ENCODE data around the gene LRP1. TPM values are rescaled to one million over a fixed set of nuclear protein-coding genes. Genes with fewer than 3 reads are reported as not detected.

LRP1 gene
- total and polyA plus RNA-seq, 8 donors: 108 to 325 (median 138) TPM

DNA sequence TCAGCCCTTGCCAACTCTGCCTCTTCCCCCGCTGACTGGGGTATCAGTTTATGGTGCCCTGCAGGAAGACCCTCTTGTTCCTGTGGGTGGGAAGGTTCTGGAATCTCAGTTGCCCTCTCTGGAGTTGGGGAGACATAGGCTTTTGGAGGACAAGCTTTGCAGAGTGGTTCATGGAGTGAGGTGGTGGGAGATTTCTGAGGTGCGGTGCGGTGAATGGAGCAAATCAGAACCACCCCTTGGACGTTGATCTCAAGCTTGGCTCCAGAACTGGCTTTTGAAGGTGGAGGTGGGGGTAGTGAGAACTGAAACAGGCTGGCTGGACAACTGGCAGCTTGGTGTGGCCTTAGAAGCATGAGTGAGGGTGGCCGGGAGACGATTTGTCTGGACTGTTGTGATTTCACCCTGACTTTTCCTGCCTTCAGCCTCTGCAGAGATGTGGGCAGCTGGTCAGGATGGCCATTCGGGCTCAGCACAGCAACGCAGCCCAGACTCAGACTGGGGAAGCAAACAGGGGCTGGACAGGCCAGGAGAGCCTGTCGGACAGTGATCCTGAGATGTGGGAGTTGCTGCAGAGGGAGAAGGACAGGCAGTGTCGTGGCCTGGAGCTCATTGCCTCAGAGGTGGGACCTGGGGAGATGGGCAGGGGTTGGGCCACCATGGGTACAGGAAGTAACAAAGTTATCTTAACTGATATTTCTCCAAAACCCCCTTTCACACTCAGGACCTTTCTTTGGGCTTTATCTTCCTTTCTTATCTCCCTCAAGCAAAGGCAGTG, 102.3 kb downstream of the LRP1 start:
- peak overlapping the region; percentile 56 to 72 for H3K4me3 ChIP-seq
- H3K9me3 ChIP-seq: no peaks in the 10 kb centered on the region
- intact Hi-C loops (cut with DNase I): no loop called here
- peaks cover 16 to 29% of the 10 kb centered on the region in 2 donors for H3K27me3 ChIP-seq
- peaks cover 0 to 43% of the 10 kb centered on the region in 2 donors for H3K36me3 ChIP-seq
- H3K27ac ChIP-seq: peak overlapping the region in 1 of 2 donors; percentile 82
- H3K4me1 ChIP-seq: peaks cover 0 to 53% of the 10 kb centered on the region in 2 donors
- peak in 1 of 4 donors; percentile 65 for DNase-seq
- TF ChIP-seq, protein P1, sequence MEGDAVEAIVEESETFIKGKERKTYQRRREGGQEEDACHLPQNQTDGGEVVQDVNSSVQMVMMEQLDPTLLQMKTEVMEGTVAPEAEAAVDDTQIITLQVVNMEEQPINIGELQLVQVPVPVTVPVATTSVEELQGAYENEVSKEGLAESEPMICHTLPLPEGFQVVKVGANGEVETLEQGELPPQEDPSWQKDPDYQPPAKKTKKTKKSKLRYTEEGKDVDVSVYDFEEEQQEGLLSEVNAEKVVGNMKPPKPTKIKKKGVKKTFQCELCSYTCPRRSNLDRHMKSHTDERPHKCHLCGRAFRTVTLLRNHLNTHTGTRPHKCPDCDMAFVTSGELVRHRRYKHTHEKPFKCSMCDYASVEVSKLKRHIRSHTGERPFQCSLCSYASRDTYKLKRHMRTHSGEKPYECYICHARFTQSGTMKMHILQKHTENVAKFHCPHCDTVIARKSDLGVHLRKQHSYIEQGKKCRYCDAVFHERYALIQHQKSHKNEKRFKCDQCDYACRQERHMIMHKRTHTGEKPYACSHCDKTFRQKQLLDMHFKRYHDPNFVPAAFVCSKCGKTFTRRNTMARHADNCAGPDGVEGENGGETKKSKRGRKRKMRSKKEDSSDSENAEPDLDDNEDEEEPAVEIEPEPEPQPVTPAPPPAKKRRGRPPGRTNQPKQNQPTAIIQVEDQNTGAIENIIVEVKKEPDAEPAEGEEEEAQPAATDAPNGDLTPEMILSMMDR (IDR thresholded peaks at IDR 0.05): no peak
- no peak for ATAC-seq

DNA sequence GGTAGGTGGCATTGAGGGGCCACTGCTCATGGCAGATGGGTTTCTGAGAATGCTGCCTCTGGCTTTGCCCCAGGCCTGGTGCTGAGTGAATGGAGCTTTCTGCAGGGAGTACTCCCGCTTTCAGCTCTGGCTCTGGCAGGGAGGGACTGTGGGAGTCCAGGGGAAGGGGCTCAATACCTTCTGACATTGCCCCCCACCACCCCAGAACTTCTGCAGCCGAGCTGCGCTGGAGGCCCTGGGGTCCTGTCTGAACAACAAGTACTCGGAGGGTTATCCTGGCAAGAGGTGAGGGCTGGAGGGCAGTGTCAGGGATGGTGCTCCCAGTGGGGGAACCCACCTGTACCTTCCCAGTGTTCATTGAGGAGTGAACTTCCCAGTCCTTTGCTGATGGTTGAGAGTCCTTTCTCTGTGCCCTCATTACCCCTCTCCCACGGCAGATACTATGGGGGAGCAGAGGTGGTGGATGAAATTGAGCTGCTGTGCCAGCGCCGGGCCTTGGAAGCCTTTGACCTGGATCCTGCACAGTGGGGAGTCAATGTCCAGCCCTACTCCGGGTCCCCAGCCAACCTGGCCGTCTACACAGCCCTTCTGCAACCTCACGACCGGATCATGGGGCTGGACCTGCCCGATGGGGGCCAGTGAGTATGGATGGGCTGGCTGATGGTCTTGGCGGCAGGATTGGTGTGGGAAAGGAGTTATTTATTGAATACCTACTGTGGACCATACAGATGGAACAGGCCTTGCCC, 103.2 kb downstream of the LRP1 start:
- H3K9me3 ChIP-seq: no peaks in the 10 kb centered on the region
- peaks cover 0 to 57% of the 10 kb centered on the region in 2 donors for H3K4me1 ChIP-seq
- DNase-seq (peak in 1 of 4 donors; percentile 59), ATAC-seq (no peak)
- H3K27me3 ChIP-seq: peaks cover 12 to 29% of the 10 kb centered on the region in 2 donors
- TF ChIP-seq, protein P1 (IDR thresholded peaks at IDR 0.05): no peak
- intact Hi-C loops (cut with DNase I): no loop called here
- H3K36me3 ChIP-seq: peaks cover 0 to 43% of the 10 kb centered on the region in 2 donors
- H3K4me3 ChIP-seq: peak overlapping the region in 1 of 2 donors; percentile 72
- no peak overlapping the region for H3K27ac ChIP-seq

DNA sequence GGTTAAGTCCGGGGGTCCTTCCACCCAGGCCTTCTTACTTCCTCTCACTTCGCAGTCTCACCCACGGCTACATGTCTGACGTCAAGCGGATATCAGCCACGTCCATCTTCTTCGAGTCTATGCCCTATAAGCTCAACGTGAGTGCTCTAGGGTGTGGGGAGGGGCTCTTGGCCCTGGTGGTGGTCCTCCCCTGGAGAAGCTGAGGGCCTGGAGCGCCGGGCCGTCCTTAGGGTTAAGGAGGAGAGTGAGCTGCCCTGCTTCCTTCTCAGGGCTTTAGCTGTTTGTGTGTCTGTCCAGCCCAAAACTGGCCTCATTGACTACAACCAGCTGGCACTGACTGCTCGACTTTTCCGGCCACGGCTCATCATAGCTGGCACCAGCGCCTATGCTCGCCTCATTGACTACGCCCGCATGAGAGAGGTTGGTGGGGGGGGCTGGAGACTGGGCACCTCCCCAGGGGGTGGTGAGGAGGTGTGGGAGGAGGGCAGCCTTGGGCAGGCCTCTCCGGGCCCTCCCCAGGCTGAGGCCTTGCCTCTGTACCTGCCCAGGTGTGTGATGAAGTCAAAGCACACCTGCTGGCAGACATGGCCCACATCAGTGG, 104.0 kb downstream of the LRP1 start:
- TF ChIP-seq, protein P1 (IDR thresholded peaks at IDR 0.05): no peak
- DNase-seq (peak in 1 of 4 donors; percentile 53), ATAC-seq (no peak)
- Histone ChIP-seq H3K27me3 (peaks cover 7 to 29% of the 10 kb centered on the region in 2 donors), H3K4me1 (peaks cover 0 to 51% of the 10 kb centered on the region in 2 donors), H3K9me3 (no peaks in the 10 kb centered on the region), H3K4me3 (no peak overlapping the region), H3K36me3 (peaks cover 0 to 43% of the 10 kb centered on the region in 2 donors), H3K27ac (no peak overlapping the region)
- intact Hi-C loops (cut with DNase I): no loop called here

DNA sequence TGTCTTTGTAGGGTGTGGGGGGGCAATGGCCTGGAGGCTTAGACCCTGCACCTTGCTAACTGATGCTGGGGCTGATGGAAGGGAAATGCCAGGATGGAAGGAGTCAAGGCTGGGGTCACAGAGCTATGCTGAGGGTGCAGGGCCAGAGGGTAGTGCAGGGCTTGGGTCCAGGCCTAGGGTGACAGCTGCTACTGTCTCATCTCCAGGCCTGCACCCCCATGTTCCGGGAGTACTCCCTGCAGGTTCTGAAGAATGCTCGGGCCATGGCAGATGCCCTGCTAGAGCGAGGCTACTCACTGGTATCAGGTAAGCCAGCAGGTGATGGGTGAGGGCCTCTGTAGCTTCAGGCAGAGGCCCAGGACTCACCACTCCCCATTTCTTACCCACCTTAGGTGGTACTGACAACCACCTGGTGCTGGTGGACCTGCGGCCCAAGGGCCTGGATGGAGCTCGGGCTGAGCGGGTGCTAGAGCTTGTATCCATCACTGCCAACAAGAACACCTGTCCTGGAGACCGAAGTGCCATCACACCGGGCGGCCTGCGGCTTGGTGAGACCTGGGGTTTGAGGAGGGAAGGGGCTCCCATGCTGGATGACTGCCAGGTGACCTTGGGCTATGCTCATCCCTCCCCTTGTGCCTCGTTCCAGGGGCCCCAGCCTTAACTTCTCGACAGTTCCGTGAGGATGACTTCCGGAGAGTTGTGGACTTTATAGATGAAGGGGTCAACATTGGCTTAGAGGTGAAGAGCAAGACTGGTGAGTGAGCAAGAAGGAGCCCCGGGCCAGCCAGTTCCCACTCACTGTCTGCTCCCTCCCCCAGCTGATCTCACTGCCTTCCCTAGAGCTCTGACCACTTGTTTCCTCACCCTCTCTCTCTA, 105.3 kb downstream of the LRP1 start:
- Histone ChIP-seq H3K9me3 (no peaks in the 10 kb centered on the region), H3K4me1 (peaks cover 8 to 64% of the 10 kb centered on the region in 2 donors), H3K27me3 (peaks cover 17 to 37% of the 10 kb centered on the region in 2 donors), H3K4me3 (no peak overlapping the region), H3K27ac (no peak overlapping the region), H3K36me3 (peaks cover 0 to 43% of the 10 kb centered on the region in 2 donors)
- ATAC-seq (no peak), DNase-seq (peak in 1 of 4 donors; percentile 64)
- TF ChIP-seq, protein P1 (IDR thresholded peaks at IDR 0.05): no peak
- intact Hi-C loops (cut with DNase I): no loop called here

Measured in left lung (tissue), 10 donors.